ENCODE results near the gene GGA1.
A peak's percentile ranks its signal among the peaks of the same experiment; 100 is the strongest.

Gene GGA1

GRCh38 chr22:37639070-37639760, 30.6 kb downstream of the GGA1 start, which contains the start of gene SH3BP1:
Gene SH3BP1 (plus strand): TSS chr22:37639669. CDS start chr22:37639788, 119 bp downstream.
- in situ Hi-C loops (cut with HindIII; ENCODE audit: low sequenced_read_pairs): no loop called here
- no peak for DNase-seq (ENCODE audit: low read depth, low spot score)
- peak within 1 kb of the TSS; percentile 60 for H3K4me3 ChIP-seq (ENCODE audit: low read depth, low read length)
- TF ChIP-seq CTCF (IDR thresholded peaks at IDR 0.05; ENCODE audit: low read depth, low read length): no peak

- in situ Hi-C loops (cut with HindIII; ENCODE audit: low sequenced_read_pairs): no loop called here
Observed at GRCh38 chr22:37639771-37640590, 31.3 kb downstream of the GGA1 start.

GRCh38 chr22:37640591-37641560, 32.2 kb downstream of the GGA1 start:
- DNase-seq (ENCODE audit: low read depth, low spot score): no peak
- no peak for TF ChIP-seq CTCF (IDR thresholded peaks at IDR 0.05; ENCODE audit: low read depth, low read length)
- peak overlapping the region; percentile 60 for H3K4me3 ChIP-seq (ENCODE audit: low read depth, low read length)
- in situ Hi-C loops (cut with HindIII; ENCODE audit: low sequenced_read_pairs): no loop called here

More at GRCh38 chr22:37639771-37640590, 31.3 kb downstream of the GGA1 start:
- DNase-seq (ENCODE audit: low read depth, low spot score): no peak
- peak overlapping the region; percentile 60 for H3K4me3 ChIP-seq (ENCODE audit: low read depth, low read length)
- no peak for TF ChIP-seq CTCF (IDR thresholded peaks at IDR 0.05; ENCODE audit: low read depth, low read length)

- no peak overlapping the region for H3K4me3 ChIP-seq (ENCODE audit: low read depth, low read length)
- TF ChIP-seq CTCF (IDR thresholded peaks at IDR 0.05; ENCODE audit: low read depth, low read length): no peak
- in situ Hi-C loops (cut with HindIII; ENCODE audit: low sequenced_read_pairs): no loop called here
- no peak for DNase-seq (ENCODE audit: low read depth, low spot score)
Observed at GRCh38 chr22:37641561-37641949, 32.9 kb downstream of the GGA1 start.

- no peak overlapping the region for H3K4me3 ChIP-seq (ENCODE audit: low read depth, low read length)
- peak; percentile 97 for TF ChIP-seq CTCF (IDR thresholded peaks at IDR 0.05; ENCODE audit: low read depth, low read length)
- peak; percentile 62 for DNase-seq (ENCODE audit: low read depth, low spot score)
- in situ Hi-C loops (cut with HindIII; ENCODE audit: low sequenced_read_pairs): no loop called here
Observed at GRCh38 chr22:37643225-37643847, 34.7 kb downstream of the GGA1 start.
